CD4-positive, alpha-beta T cell treated with Interleukin-4 for 1 hour (primary cell): ENCODE data around the gene QPRT.
"Not testable (repeated sequence)": the region's sequence is repeated elsewhere in the genome, so short reads cannot be mapped to it uniquely, and the experiment has no call there.

Experiments
- DNase-seq, 2 donors: peaks; one replicate each; pipeline ENCODE4 v3.0.0-alpha.2; 2020 to 2022

Gene QPRT

GRCh38 chr16:29694384-29695195 is 15.6 kb downstream of the QPRT start:
- no peak for DNase-seq

- not testable (repeated sequence) for DNase-seq
Observed at GRCh38 chr16:29695675-29696074, 16.7 kb downstream of the QPRT start.

- no peak for DNase-seq
Observed at GRCh38 chr16:29696881-29697331, 17.9 kb downstream of the QPRT start.

- DNase-seq: no peak
Observed at GRCh38 chr16:29697391-29697790, 18.4 kb downstream of the QPRT start.

- DNase-seq: no peak
Observed at GRCh38 chr16:29698042-29698441, 19.1 kb downstream of the QPRT start.

- DNase-seq: no peak
Observed at GRCh38 chr16:29698484-29699323, 19.7 kb downstream of the QPRT start.

GRCh38 chr16:29699324-29700219 is 20.6 kb downstream of the QPRT start:
- DNase-seq: no peak

- peak; percentile 82 for DNase-seq
Observed at GRCh38 chr16:29700253-29700987, 21.4 kb downstream of the QPRT start.

GRCh38 chr16:29701214-29701555 is 22.2 kb downstream of the QPRT start:
- DNase-seq: no peak

- peak; percentile 59 to 81 for DNase-seq
Observed at GRCh38 chr16:29702269-29702668, 23.3 kb downstream of the QPRT start.

GRCh38 chr16:29705030-29705429 is 26.1 kb downstream of the QPRT start:
- no peak for DNase-seq

GRCh38 chr16:29707160-29707559 is 28.2 kb downstream of the QPRT start:
- DNase-seq: not testable (repeated sequence)

GRCh38 chr16:29708917-29709600 is 30.1 kb downstream of the QPRT start:
- DNase-seq: no peak

GRCh38 chr16:29709657-29710056 is 30.7 kb downstream of the QPRT start:
- DNase-seq: not testable (repeated sequence)

GRCh38 chr16:29710227-29711219 is 31.5 kb downstream of the QPRT start:
- peak; percentile 60 to 80 for DNase-seq

- DNase-seq: no peak
Observed at GRCh38 chr16:29712809-29713208, 33.8 kb downstream of the QPRT start.

- no peak for DNase-seq
Observed at GRCh38 chr16:29714396-29714795, 35.4 kb downstream of the QPRT start.

- DNase-seq: no peak
Observed at GRCh38 chr16:29714972-29715371, 36.0 kb downstream of the QPRT start.

- no peak for DNase-seq
Observed at GRCh38 chr16:29717113-29717512, 38.1 kb downstream of the QPRT start.

GRCh38 chr16:29719063-29719462 is 40.1 kb downstream of the QPRT start:
- DNase-seq: no peak
